Measurements from ENCODE around the gene STK17B.

- no peak for TF ChIP-seq CTCF (IDR thresholded peaks at IDR 0.05; ENCODE audit: low read depth, low read length)
- no peak for TF ChIP-seq POLR2A (IDR thresholded peaks at IDR 0.05; ENCODE audit: extremely low read depth, insufficient read length)
- no peak for TF ChIP-seq MYC (IDR thresholded peaks at IDR 0.05; ENCODE audit: low read depth, low read length)
- TF ChIP-seq MAX (IDR thresholded peaks at IDR 0.05; ENCODE audit: low read depth, low read length) = no peak
Measured at GRCh38 chr2:196206804-196207203, 35.4 kb upstream of the STK17B start.

Measured in NB4 (cell line).